K562 (cell line): ENCODE data around the gene CPED1. TPM values are rescaled to one million over a fixed set of nuclear protein-coding genes. Genes with fewer than 3 reads are reported as not detected.

Experiments
- AFF1 ChIP-seq, 2 experiments: fragments of 450-650 bp; IDR thresholded peaks; 2 replicates each; pipeline ENCODE4 v1.6.1; 2018; ENCODE audit warnings: mild to moderate bottlenecking in 2 of 2, low read depth in 1 of 2; ENCODE audit not compliant: partially characterized antibody in 2 of 2
- CHD4 ChIP-seq: fragments of 200-600 bp; sonication (generic); IDR thresholded peaks from 3 replicates; pipeline ENCODE4 v1.6.1; 2012; ENCODE audit warnings: low read depth, mild to moderate bottlenecking, mixed read lengths, low read length, inconsistent platforms; ENCODE audit not compliant: insufficient read depth, insufficient replicate concordance, poor library complexity, severe bottlenecking
- CTBP1 ChIP-seq: fragments of 450-650 bp; IDR thresholded peaks from 2 replicates; pipeline ENCODE4 v1.6.1; 2016; ENCODE audit warnings: borderline replicate concordance
- ETV1 ChIP-seq: fragments of 450-650 bp; conservative IDR thresholded peaks from 2 replicates; pipeline ENCODE4 v1.6.1; 2016; ENCODE audit warnings: missing genetic modification characterization, control low read depth, low read depth, missing compliant biosample characterization
- HOXB6 ChIP-seq: fragments of 250-450 bp; sonication (Bioruptor Pico); IDR thresholded peaks from 2 replicates; pipeline ENCODE4 v1.5.1; 2022; ENCODE audit warnings: mild to moderate bottlenecking, borderline replicate concordance
- LCOR ChIP-seq: sonication (generic); formaldehyde crosslinking; IDR thresholded peaks from 2 replicates; pipeline ENCODE4 v1.8.0; 2022; ENCODE audit warnings: mild to moderate bottlenecking, missing genetic modification reagents
- PBX2 ChIP-seq, 2 experiments: IDR thresholded peaks in 1 of 2; conservative IDR thresholded peaks in 1 of 2; 2 replicates each; pipeline ENCODE4 v1.6.1; 2016; ENCODE audit warnings: low read depth in 2 of 2, mild to moderate bottlenecking in 1 of 2, missing compliant biosample characterization in 1 of 2, missing genetic modification characterization in 1 of 2, moderate library complexity in 1 of 2
- PTBP1 ChIP-seq: fragments of 200-400 bp; formaldehyde crosslinking; IDR thresholded peaks from 2 replicates; pipeline ENCODE4 v1.6.1; 2017; ENCODE audit warnings: low read depth, low read length
- SMARCC2 ChIP-seq: fragments of 450-650 bp; IDR thresholded peaks from 2 replicates; pipeline ENCODE4 v1.6.1; 2017; ENCODE audit warnings: antibody characterized with exemption, moderate library complexity, mild to moderate bottlenecking, low read depth
- SMC3 ChIP-seq: conservative IDR thresholded peaks from 2 replicates; pipeline ENCODE4 v1.6.1; 2011; ENCODE audit warnings: low read depth, low read length, improper control_type of control experiment; ENCODE audit not compliant: insufficient read depth
- THRB ChIP-seq: fragments of 450-650 bp; formaldehyde crosslinking; conservative IDR thresholded peaks from 2 replicates; pipeline ENCODE4 v1.4.0; 2022; ENCODE audit warnings: mild to moderate bottlenecking, missing genetic modification characterization
- XRCC3 ChIP-seq: fragments of 450-650 bp; IDR thresholded peaks from 2 replicates; pipeline ENCODE4 v1.6.1; 2017; ENCODE audit warnings: mild to moderate bottlenecking, moderate library complexity
- ZBTB1 ChIP-seq: sonication (generic); formaldehyde crosslinking; IDR thresholded peaks from 2 replicates; pipeline ENCODE4 v1.8.1; 2023; ENCODE audit warnings: missing genetic modification reagents, low read depth, mild to moderate bottlenecking, borderline replicate concordance
- ZFX ChIP-seq: sonication (generic); formaldehyde crosslinking; IDR thresholded peaks from 2 replicates; pipeline ENCODE4 v1.8.0; 2022; ENCODE audit warnings: mild to moderate bottlenecking, missing genetic modification reagents, moderate library complexity
- ZNF280B ChIP-seq: fragments of 250-450 bp; sonication (Bioruptor Pico); IDR thresholded peaks from 2 replicates; pipeline ENCODE4 v1.5.1; 2021; ENCODE audit warnings: mild to moderate bottlenecking
- polyA plus RNA-seq, 8 experiments: library from polyadenylated mRNA; depleted of rRNA in 4 of 8; stranded (reverse) in 5 of 8; unstranded in 3 of 8; fragments of >200 nt; fragmentation: Nextera tagmentation in 2 of 8; fragmentation: Illumina TruSeq in 1 of 8; extraction: Ambion mirVana in 2 of 8; extraction: Trizol in 1 of 8; gene quantifications; 2 replicates each; pipeline versions ENCODE4 v1.2.1 to v1.2.3, GENCODE V29; 2011 to 2014; ENCODE audit warnings: inconsistent platforms in 1 of 8, missing spikeins in 1 of 8
- total RNA-seq, 7 experiments: library from RNA; depleted of rRNA in 6 of 7; stranded (reverse); fragments of >200 nt in 6 of 7; fragmentation: Illumina TruSeq in 2 of 7; extraction: Trizol in 2 of 7; gene quantifications; 2 replicates each; pipeline versions ENCODE4 v1.2.1 to v1.2.3, GENCODE V29; 2011 to 2021; ENCODE audit warnings: low replicate concordance in 1 of 7

Gene CPED1
- total and polyA plus RNA-seq, 9 of the 15 experiments (the other 6 are each of a cell fraction or from before 2014, with no cell fraction given): 195 to 393 (median 290) TPM

- TF ChIP-seq LCOR (CRISPR knock-in tag) (no peak), SMARCC2 (peak; percentile 69; the same call in 1 of the 2 replicates), XRCC3 (no peak), ZFX (no peak), THRB (CRISPR knock-in tag) (no peak), CTBP1 (no peak), SMC3 (no peak), ZNF280B (no peak), ZBTB1 (CRISPR knock-in tag) (no peak), PTBP1 (no peak), ETV1 (tag) (no peak), PBX2 (CRISPR knock-in tag; IDR thresholded peaks at IDR 0.05; ENCODE audit: low read depth) (no peak), PBX2 (tag; conservative IDR thresholded peaks at IDR 0.05; ENCODE audit: low read depth) (no peak), CHD4 (no peak), AFF1 (IDR thresholded peaks at IDR 0.05; ENCODE audit: low read depth in 1 of 2, partially characterized antibody in 2 of 2) (peak; percentile 26 to 35), HOXB6 (CRISPR knock-in tag) (no peak)
Measured at GRCh38 chr7:121000081-121000983, 11.8 kb downstream of the CPED1 start (continued).
